ENCODE data around the gene DNPEP.
A peak's percentile ranks its signal among the peaks of the same experiment; 100 is the strongest.
"Not testable (repeated sequence)": the region's sequence is repeated elsewhere in the genome, so short reads cannot be mapped to it uniquely, and the experiment has no call there.

DNPEP gene

GRCh38 chr2:219419012-219419324, 31.3 kb upstream of the DNPEP start:
- DNase-seq = no peak

- DNase-seq = no peak
Observed at GRCh38 chr2:219418155-219419011, 30.7 kb upstream of the DNPEP start, which contains the start of gene DES. Gene DES (plus strand): TSS chr2:219418377. CDS start chr2:219418463, 86 bp downstream.

- no peak for DNase-seq
Observed at GRCh38 chr2:219417374-219417773, 29.7 kb upstream of the DNPEP start.

- DNase-seq = no peak
Observed at GRCh38 chr2:219416938-219417337, 29.2 kb upstream of the DNPEP start.

GRCh38 chr2:219416235-219416602, 28.5 kb upstream of the DNPEP start:
- DNase-seq = no peak

- DNase-seq = no peak
Observed at GRCh38 chr2:219415580-219416234, 28.0 kb upstream of the DNPEP start.

GRCh38 chr2:219414857-219415256, 27.1 kb upstream of the DNPEP start:
- no peak for DNase-seq

- DNase-seq = no peak
Observed at GRCh38 chr2:219410390-219410789, 22.7 kb upstream of the DNPEP start.

GRCh38 chr2:219409619-219410018, 21.9 kb upstream of the DNPEP start:
- DNase-seq = no peak

GRCh38 chr2:219408631-219409030, 20.9 kb upstream of the DNPEP start:
- no peak for DNase-seq

GRCh38 chr2:219408204-219408603, 20.5 kb upstream of the DNPEP start:
- DNase-seq = no peak

GRCh38 chr2:219407343-219407742, 19.6 kb upstream of the DNPEP start:
- not testable (repeated sequence) for DNase-seq

GRCh38 chr2:219406861-219407230, 19.1 kb upstream of the DNPEP start:
- DNase-seq = no peak

- DNase-seq = no peak
Observed at GRCh38 chr2:219405958-219406860, 18.5 kb upstream of the DNPEP start.

- no peak for DNase-seq
Observed at GRCh38 chr2:219405451-219405850, 17.7 kb upstream of the DNPEP start.

- DNase-seq = no peak
Observed at GRCh38 chr2:219404954-219405353, 17.2 kb upstream of the DNPEP start.

- DNase-seq = no peak
Observed at GRCh38 chr2:219404291-219404910, 16.7 kb upstream of the DNPEP start.

GRCh38 chr2:219403861-219404260, 16.1 kb upstream of the DNPEP start:
- DNase-seq = no peak

- DNase-seq = peak in 4 of 5 experiments; percentile 26 to 70 (median 38)
Observed at GRCh38 chr2:219402665-219403515, 15.2 kb upstream of the DNPEP start.

GRCh38 chr2:219401606-219402005, 13.9 kb upstream of the DNPEP start:
- DNase-seq = no peak

- DNase-seq = no peak
Observed at GRCh38 chr2:219400562-219400961, 12.8 kb upstream of the DNPEP start.

All from T-helper 2 cell (primary cell).